Fibroblast of villous mesenchyme (primary cell): ENCODE data around the gene CDC5L. TPM values are rescaled to one million over a fixed set of nuclear protein-coding genes. Genes with fewer than 3 reads are reported as not detected.
A peak's percentile ranks its signal among the peaks of the same experiment; 100 is the strongest.

Source experiments
- DNase-seq: peaks from one replicate; pipeline ENCODE4 v3.0.0-alpha.2; 2010; ENCODE audit warnings: low read depth
- H3K4me3 ChIP-seq: 2 replicates; pipeline ENCODE4 v1.5.1; 2011; ENCODE audit warnings: low read depth, mild to moderate bottlenecking, low read length
- CTCF ChIP-seq: IDR thresholded peaks from 2 replicates; pipeline ENCODE4 v1.5.1; 2012; ENCODE audit warnings: low read depth, mild to moderate bottlenecking, low read length; ENCODE audit not compliant: insufficient read depth
- total RNA-seq: library from RNA; depleted of rRNA; stranded (reverse); fragments of >200 nt; gene quantifications from 2 replicates; pipeline ENCODE4 v1.2.3, GENCODE V29; 2012

Gene CDC5L
- total RNA-seq, 1 donor: 24.2 TPM

GRCh38 chr6:44481760-44482159 lies 94.3 kb downstream of the CDC5L start:
- no peak for DNase-seq
- H3K4me3 ChIP-seq: no peak overlapping the region
- no peak for TF ChIP-seq CTCF

GRCh38 chr6:44485601-44486401 lies 98.3 kb downstream of the CDC5L start:
- no peak for TF ChIP-seq CTCF
- no peak for DNase-seq

GRCh38 chr6:44487002-44487401 lies 99.5 kb downstream of the CDC5L start:
- TF ChIP-seq CTCF: no peak
- no peak overlapping the region for H3K4me3 ChIP-seq
- no peak for DNase-seq

More at GRCh38 chr6:44485601-44486401, 98.3 kb downstream of the CDC5L start:
- no peak overlapping the region for H3K4me3 ChIP-seq

GRCh38 chr6:44487586-44487985 lies 100.1 kb downstream of the CDC5L start:
- no peak for DNase-seq
- no peak for TF ChIP-seq CTCF
- H3K4me3 ChIP-seq: no peak overlapping the region

GRCh38 chr6:44489910-44490604 lies 102.6 kb downstream of the CDC5L start:
- no peak overlapping the region for H3K4me3 ChIP-seq
- no peak for TF ChIP-seq CTCF
- DNase-seq: peak; percentile 94

- no peak for DNase-seq
- TF ChIP-seq CTCF: no peak
Measured at GRCh38 chr6:44493132-44493531, 105.6 kb downstream of the CDC5L start.

More at GRCh38 chr6:44493132-44493531, 105.6 kb downstream of the CDC5L start:
- H3K4me3 ChIP-seq: no peak overlapping the region
